Measurements from ENCODE around the gene PDIA6. TPM values are rescaled to one million over a fixed set of nuclear protein-coding genes. Genes with fewer than 3 reads are reported as not detected.

Gene PDIA6
- total and polyA plus RNA-seq, 2 donors (not counting 1 experiment from before 2014, with no cell fraction given): 23.8 to 53.8 TPM

DNA sequence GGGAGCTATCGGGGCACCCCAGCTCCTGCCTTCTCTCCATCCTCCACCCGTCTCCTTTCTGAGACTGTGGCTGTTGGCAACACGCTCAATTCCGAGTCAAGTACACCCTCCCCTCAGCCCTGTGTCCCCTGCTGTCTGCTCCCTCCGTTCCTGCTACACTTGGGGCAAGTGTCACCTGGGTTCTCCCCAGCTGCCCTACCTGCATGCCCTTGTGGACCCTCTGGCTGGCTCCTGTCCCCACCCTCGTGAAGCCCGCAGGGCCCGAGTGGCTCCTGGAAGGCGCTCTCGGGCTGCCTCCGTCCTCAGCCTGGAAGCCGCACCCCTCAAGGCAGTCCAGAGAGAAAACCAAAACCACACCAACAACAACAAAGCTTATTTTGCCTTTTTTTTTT lies 33.9 kb downstream of the PDIA6 start:
- Mint-ChIP-seq H3K27ac (no peak overlapping the region), H3K9me3 (ENCODE audit: insufficient read depth) (no peaks in the 10 kb centered on the region), H3K4me1 (no peaks in the 10 kb centered on the region), H3K27me3 (no peaks in the 10 kb centered on the region), H3K4me3 (no peak overlapping the region)
- no peak for DNase-seq
- Histone ChIP-seq H3K4me1 (ENCODE audit: control insufficient read depth in 2 of 2, insufficient read depth in 2 of 2, low read length in 2 of 2) (no peaks in the 10 kb centered on the region), H3K36me3 (replicated peaks in 1 of 2; ENCODE audit: control extremely low read depth in 1 of 2, control insufficient read depth in 1 of 2, extremely low read depth in 1 of 2, insufficient read depth in 2 of 2, low read length in 1 of 2) (peaks cover 6 to 47% of the 10 kb centered on the region in 2 experiments), H3K9ac (ENCODE audit: low read length) (no peak overlapping the region), H4K20me1 (ENCODE audit: control insufficient read depth, insufficient read depth, low read length, poor library complexity, severe bottlenecking) (no peaks in the 10 kb centered on the region), H3K79me2 (ENCODE audit: control insufficient read depth, insufficient read depth, low read length) (no peaks in the 10 kb centered on the region), H3K4me3 (ENCODE audit: control extremely low read depth in 1 of 5, extremely low read depth in 1 of 5, insufficient read depth in 1 of 5, low read depth in 2 of 5, low read length in 4 of 5) (no peak overlapping the region), H3K4me2 (replicated peaks; ENCODE audit: low read depth, low read length, poor library complexity, severe bottlenecking) (no peak overlapping the region), H3K27ac (ENCODE audit: low read length in 2 of 2) (no peak overlapping the region), H3K27me3 (replicated peaks in 1 of 4; ENCODE audit: control extremely low read depth in 1 of 4, control insufficient read depth in 3 of 4, insufficient read depth in 4 of 4, low read length in 3 of 4) (no peaks in the 10 kb centered on the region), H2AFZ (ENCODE audit: insufficient read depth, low read depth, low read length, poor library complexity, severe bottlenecking) (no peak overlapping the region), H3K9me3 (ENCODE audit: control extremely low read depth in 1 of 3, control insufficient read depth in 2 of 3, insufficient read depth in 1 of 3, low read length in 2 of 3) (no peaks in the 10 kb centered on the region)
- ATAC-seq (ENCODE audit: low read depth): no peak
- ChIA-PET CTCF (interaction anchor here (0.7 to 1.6 kb wide), 2 partner anchors 12 to 54 kb away, joined by 3 to 4 read pairs; no protein-coding TSS in a partner anchor), POLR2A (no interaction called here)
- intact Hi-C loops (cut with micrococcal nuclease): no loop called here
- no peak for TF ChIP-seq EZH2 (IDR thresholded peaks at IDR 0.05; ENCODE audit: borderline replicate concordance, insufficient read depth, low read depth, low read length, poor library complexity, severe bottlenecking)
- TF ChIP-seq, protein P1, sequence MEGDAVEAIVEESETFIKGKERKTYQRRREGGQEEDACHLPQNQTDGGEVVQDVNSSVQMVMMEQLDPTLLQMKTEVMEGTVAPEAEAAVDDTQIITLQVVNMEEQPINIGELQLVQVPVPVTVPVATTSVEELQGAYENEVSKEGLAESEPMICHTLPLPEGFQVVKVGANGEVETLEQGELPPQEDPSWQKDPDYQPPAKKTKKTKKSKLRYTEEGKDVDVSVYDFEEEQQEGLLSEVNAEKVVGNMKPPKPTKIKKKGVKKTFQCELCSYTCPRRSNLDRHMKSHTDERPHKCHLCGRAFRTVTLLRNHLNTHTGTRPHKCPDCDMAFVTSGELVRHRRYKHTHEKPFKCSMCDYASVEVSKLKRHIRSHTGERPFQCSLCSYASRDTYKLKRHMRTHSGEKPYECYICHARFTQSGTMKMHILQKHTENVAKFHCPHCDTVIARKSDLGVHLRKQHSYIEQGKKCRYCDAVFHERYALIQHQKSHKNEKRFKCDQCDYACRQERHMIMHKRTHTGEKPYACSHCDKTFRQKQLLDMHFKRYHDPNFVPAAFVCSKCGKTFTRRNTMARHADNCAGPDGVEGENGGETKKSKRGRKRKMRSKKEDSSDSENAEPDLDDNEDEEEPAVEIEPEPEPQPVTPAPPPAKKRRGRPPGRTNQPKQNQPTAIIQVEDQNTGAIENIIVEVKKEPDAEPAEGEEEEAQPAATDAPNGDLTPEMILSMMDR (IDR thresholded peaks at IDR 0.05): no peak
- 88% methylated on average over 10 of the region's 12 CpGs for WGBS (ENCODE audit: insufficient coverage)

DNA sequence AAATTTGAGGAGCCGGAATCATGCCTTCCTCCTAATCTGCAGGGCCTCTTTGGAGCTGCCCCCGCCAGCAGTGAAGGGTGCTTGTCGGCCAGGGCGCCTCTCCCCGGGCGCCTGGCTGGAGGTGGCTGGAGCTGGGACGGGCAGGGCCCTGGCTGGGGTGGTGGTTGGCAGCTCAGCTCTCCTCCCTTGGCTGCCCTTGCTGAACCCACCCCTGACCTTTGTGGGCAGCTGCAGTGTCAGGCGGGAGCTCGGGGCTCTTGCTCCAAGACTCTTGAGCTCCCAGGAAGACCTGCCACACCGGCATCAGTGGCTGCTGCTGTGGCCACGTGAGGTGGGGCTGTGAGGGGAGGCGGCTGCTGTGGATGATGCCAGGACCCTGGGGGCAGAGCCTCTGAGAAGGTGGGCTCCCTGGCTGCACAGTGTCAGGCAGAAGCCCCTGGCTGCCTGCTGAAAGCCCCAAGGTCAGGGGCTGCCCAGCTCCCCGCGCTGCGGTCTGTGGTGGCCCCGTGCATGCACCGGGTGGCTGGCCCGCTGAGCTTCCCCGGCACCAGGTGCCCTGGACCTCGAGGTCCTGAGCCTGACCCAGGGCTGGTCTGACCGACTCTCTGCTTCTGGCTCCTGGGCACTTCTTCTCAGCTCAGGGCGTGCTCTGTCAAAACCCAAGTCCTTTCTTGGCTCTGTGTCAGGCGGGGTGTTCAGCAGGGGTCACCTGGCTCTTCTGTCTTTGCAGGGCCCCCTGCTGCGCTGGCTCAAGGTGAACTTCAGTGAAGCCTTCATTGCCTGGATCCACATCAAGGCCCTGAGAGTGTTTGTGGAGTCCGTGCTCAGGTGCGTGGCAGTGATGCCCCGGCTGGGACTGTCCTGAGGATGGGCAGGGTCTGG lies 34.5 kb downstream of the PDIA6 start:
- Histone ChIP-seq H3K4me2 (replicated peaks; ENCODE audit: low read depth, low read length, poor library complexity, severe bottlenecking) (no peak overlapping the region), H3K9ac (ENCODE audit: low read length) (no peak overlapping the region), H3K4me1 (ENCODE audit: control insufficient read depth in 2 of 2, insufficient read depth in 2 of 2, low read length in 2 of 2) (no peaks in the 10 kb centered on the region), H4K20me1 (ENCODE audit: control insufficient read depth, insufficient read depth, low read length, poor library complexity, severe bottlenecking) (no peaks in the 10 kb centered on the region), H3K27ac (ENCODE audit: low read length in 2 of 2) (no peak overlapping the region), H2AFZ (ENCODE audit: insufficient read depth, low read depth, low read length, poor library complexity, severe bottlenecking) (no peak overlapping the region), H3K9me3 (ENCODE audit: control extremely low read depth in 1 of 3, control insufficient read depth in 2 of 3, insufficient read depth in 1 of 3, low read length in 2 of 3) (no peaks in the 10 kb centered on the region), H3K27me3 (replicated peaks in 1 of 4; ENCODE audit: control extremely low read depth in 1 of 4, control insufficient read depth in 3 of 4, insufficient read depth in 4 of 4, low read length in 3 of 4) (no peaks in the 10 kb centered on the region), H3K4me3 (ENCODE audit: control extremely low read depth in 1 of 5, extremely low read depth in 1 of 5, insufficient read depth in 1 of 5, low read depth in 2 of 5, low read length in 4 of 5) (no peak overlapping the region), H3K79me2 (ENCODE audit: control insufficient read depth, insufficient read depth, low read length) (no peaks in the 10 kb centered on the region), H3K36me3 (replicated peaks in 1 of 2; ENCODE audit: control extremely low read depth in 1 of 2, control insufficient read depth in 1 of 2, extremely low read depth in 1 of 2, insufficient read depth in 2 of 2, low read length in 1 of 2) (peaks cover 6 to 41% of the 10 kb centered on the region in 2 experiments)
- DNase-seq (no peak), ATAC-seq (ENCODE audit: low read depth) (no peak)
- POLR2A ChIA-PET: interaction anchor here (0.6 kb wide), 1 partner anchor 34 kb away, joined by 4 read pairs; no protein-coding TSS in a partner anchor
- CTCF ChIA-PET: interaction anchor here (0.7 to 1.6 kb wide), 2 partner anchors 13 to 54 kb away, joined by 3 to 4 read pairs; no protein-coding TSS in a partner anchor
- no peak overlapping the region for H3K27ac Mint-ChIP-seq
- H3K4me3 Mint-ChIP-seq: no peak overlapping the region
- intact Hi-C loops (cut with micrococcal nuclease): no loop called here
- H3K9me3 Mint-ChIP-seq (ENCODE audit: insufficient read depth): no peaks in the 10 kb centered on the region
- H3K27me3 Mint-ChIP-seq: no peaks in the 10 kb centered on the region
- TF ChIP-seq EZH2 (IDR thresholded peaks at IDR 0.05; ENCODE audit: borderline replicate concordance, insufficient read depth, low read depth, low read length, poor library complexity, severe bottlenecking): no peak
- no peaks in the 10 kb centered on the region for H3K4me1 Mint-ChIP-seq
- 92% methylated on average over 27 of the region's 27 CpGs for WGBS (ENCODE audit: insufficient coverage)

Data from B cell (primary cell).